Trophoblast cell (in vitro differentiated cells and primary cell): ENCODE measurements around the gene TAOK3.
A peak's percentile ranks its signal among the peaks of the same experiment; 100 is the strongest.
"Not testable (repeated sequence)": the region's sequence is repeated elsewhere in the genome, so short reads cannot be mapped to it uniquely, and the experiment has no call there.

Experiments used
- DNase-seq, 2 donors: peaks; one replicate each; pipeline ENCODE4 v3.0.0-alpha.2; 2016
- H2AFZ ChIP-seq: 2 replicates; pipeline ENCODE4 v1.6.1; 2013; ENCODE audit warnings: low read length, moderate library complexity, mild to moderate bottlenecking; ENCODE audit not compliant: insufficient read depth, poor library complexity
- H2AK5ac ChIP-seq: 2 replicates; pipeline ENCODE4 v1.6.1; 2013; ENCODE audit warnings: mild to moderate bottlenecking, low read length
- H2BK120ac ChIP-seq: 2 replicates; pipeline ENCODE4 v1.6.1; 2013; ENCODE audit warnings: low read length, mild to moderate bottlenecking, moderate library complexity; ENCODE audit not compliant: insufficient read depth, poor library complexity
- H2BK12ac ChIP-seq: 2 replicates; pipeline ENCODE4 v1.6.1; 2013; ENCODE audit warnings: mild to moderate bottlenecking, low read length, moderate library complexity
- H2BK5ac ChIP-seq: 2 replicates; pipeline ENCODE4 v1.6.1; 2013; ENCODE audit warnings: low read length, low read depth, moderate library complexity, mild to moderate bottlenecking; ENCODE audit not compliant: poor library complexity
- H3K14ac ChIP-seq: 2 replicates; pipeline ENCODE4 v1.6.1; 2013; ENCODE audit warnings: mild to moderate bottlenecking, low read length
- H3K18ac ChIP-seq: 2 replicates; pipeline ENCODE4 v1.6.1; 2013; ENCODE audit warnings: mild to moderate bottlenecking, low read length
- H3K23ac ChIP-seq: 2 replicates; pipeline ENCODE4 v1.6.1; 2013; ENCODE audit warnings: low read length
- H3K27ac ChIP-seq: 2 replicates; pipeline ENCODE4 v1.5.1; 2013; ENCODE audit warnings: low read depth, mild to moderate bottlenecking, inconsistent platforms, low read length, moderate library complexity
- H3K27me3 ChIP-seq: 2 replicates; pipeline ENCODE4 v1.6.1; 2013; ENCODE audit warnings: inconsistent platforms, mild to moderate bottlenecking, low read length, moderate library complexity; ENCODE audit not compliant: insufficient read depth
- H3K36me3 ChIP-seq, 2 experiments: 1 replicate in 1 of 2; 2 replicates in 1 of 2; pipeline ENCODE4 v1.6.1; 2013; ENCODE audit warnings: low read length in 2 of 2, mild to moderate bottlenecking in 2 of 2, moderate library complexity in 1 of 2; ENCODE audit not compliant: insufficient read depth in 2 of 2, control insufficient read depth in 1 of 2
- H3K4ac ChIP-seq: 2 replicates; pipeline ENCODE4 v1.6.1; 2013; ENCODE audit warnings: low read depth, mild to moderate bottlenecking, low read length, moderate library complexity
- H3K4me1 ChIP-seq, 2 experiments: 1 replicate in 1 of 2; 2 replicates in 1 of 2; pipeline ENCODE4 v1.6.1; 2013; ENCODE audit warnings: low read length in 2 of 2, mild to moderate bottlenecking in 2 of 2, moderate library complexity in 1 of 2; ENCODE audit not compliant: insufficient read depth in 2 of 2, control insufficient read depth in 1 of 2
- H3K4me2 ChIP-seq: 2 replicates; pipeline ENCODE4 v1.6.1; 2013; ENCODE audit warnings: inconsistent platforms, mild to moderate bottlenecking, low read length, moderate library complexity
- H3K4me3 ChIP-seq: 2 replicates; pipeline ENCODE4 v1.5.1; 2013; ENCODE audit warnings: mild to moderate bottlenecking, low read depth, low read length, inconsistent platforms
- H3K79me1 ChIP-seq: one replicate; pipeline ENCODE4 v1.6.1; 2013; ENCODE audit warnings: low read length
- H3K79me2 ChIP-seq: 2 replicates; pipeline ENCODE4 v1.6.1; 2013; ENCODE audit warnings: low read length, mild to moderate bottlenecking; ENCODE audit not compliant: control insufficient read depth, insufficient read depth, poor library complexity
- H3K9ac ChIP-seq: 2 replicates; pipeline ENCODE4 v1.6.1; 2013; ENCODE audit warnings: mild to moderate bottlenecking, low read length
- H3K9me3 ChIP-seq: 2 replicates; pipeline ENCODE4 v1.6.1; 2013; ENCODE audit warnings: low read depth, mild to moderate bottlenecking, control low read depth, inconsistent platforms, low read length; ENCODE audit not compliant: insufficient read depth
- H4K12ac ChIP-seq: 2 replicates; pipeline ENCODE4 v1.6.1; 2013; ENCODE audit warnings: low read depth, mild to moderate bottlenecking, low read length, moderate library complexity
- H4K8ac ChIP-seq: 2 replicates; pipeline ENCODE4 v1.6.1; 2013; ENCODE audit warnings: low read depth, mild to moderate bottlenecking, low read length, moderate library complexity
- H4K91ac ChIP-seq: one replicate; pipeline ENCODE4 v1.6.1; 2013; ENCODE audit warnings: low read depth, mild to moderate bottlenecking, low read length, moderate library complexity
- WGBS: extraction: QIAGEN DNeasy Blood & Tissue Kit; methylation state at CpG from one replicate; pipeline ENCODE4 v1.1.7; 2013; ENCODE audit warnings: missing lambda C conversion rate; ENCODE audit not compliant: insufficient read length, insufficient coverage; ENCODE audit errors: extremely low coverage; 5-methylcytosine and 5-hydroxymethylcytosine counted together

TAOK3 gene

GRCh38 chr12:118308006-118308405 is 64.7 kb downstream of the TAOK3 start:
- not testable (repeated sequence) for H3K27ac ChIP-seq, H3K4ac ChIP-seq, H3K23ac ChIP-seq, H2BK5ac ChIP-seq, H4K91ac ChIP-seq, H2AK5ac ChIP-seq, H2BK12ac ChIP-seq, H3K9me3 ChIP-seq, H3K36me3 ChIP-seq, H3K4me1 ChIP-seq, H2AFZ ChIP-seq, H4K12ac ChIP-seq, H3K18ac ChIP-seq, DNase-seq, H2BK120ac ChIP-seq, H3K27me3 ChIP-seq, H3K9ac ChIP-seq, H4K8ac ChIP-seq, H3K4me2 ChIP-seq, H3K14ac ChIP-seq, H3K4me3 ChIP-seq, H3K79me1 ChIP-seq, H3K79me2 ChIP-seq
- WGBS: no CpG with 5 or more reads among the region's 4 CpGs

- H3K27ac ChIP-seq: no peak overlapping the region
- WGBS: no CpG with 5 or more reads among the region's 8 CpGs
- no peak overlapping the region for H3K4me3 ChIP-seq
- H3K9me3 ChIP-seq: no peaks in the 10 kb centered on the region
- no peak overlapping the region for H4K91ac ChIP-seq
- H2AK5ac ChIP-seq: no peak overlapping the region
- H3K36me3 ChIP-seq: no peaks in the 10 kb centered on the region
- H3K9ac ChIP-seq: no peak overlapping the region
- H3K18ac ChIP-seq: no peak overlapping the region
- H3K79me2 ChIP-seq: no peaks in the 10 kb centered on the region
- no peaks in the 10 kb centered on the region for H3K27me3 ChIP-seq
- no peak overlapping the region for H2AFZ ChIP-seq
- no peak overlapping the region for H2BK120ac ChIP-seq
- no peak overlapping the region for H2BK12ac ChIP-seq
- peaks cover 0 to 2% of the 10 kb centered on the region in 2 experiments for H3K4me1 ChIP-seq
- H4K8ac ChIP-seq: no peak overlapping the region
- no peak overlapping the region for H3K4me2 ChIP-seq
- no peaks in the 10 kb centered on the region for H3K79me1 ChIP-seq
- H3K4ac ChIP-seq: no peak overlapping the region
- no peak overlapping the region for H3K23ac ChIP-seq
- no peak overlapping the region for H3K14ac ChIP-seq
- no peak overlapping the region for H4K12ac ChIP-seq
- H2BK5ac ChIP-seq: no peak overlapping the region
- DNase-seq: peak; percentile 54 to 84
Observed at GRCh38 chr12:118307069-118307954, 65.4 kb downstream of the TAOK3 start.

- no peak overlapping the region for H4K12ac ChIP-seq
- no peak for DNase-seq
- H4K91ac ChIP-seq: no peak overlapping the region
- no peak overlapping the region for H3K4me3 ChIP-seq
- no peak overlapping the region for H3K27ac ChIP-seq
- H3K4me1 ChIP-seq: peaks cover 0 to 2% of the 10 kb centered on the region in 2 experiments
- no peak overlapping the region for H3K18ac ChIP-seq
- no peak overlapping the region for H2AK5ac ChIP-seq
- no CpG with 5 or more reads among the region's 4 CpGs for WGBS
- H3K9ac ChIP-seq: no peak overlapping the region
- no peaks in the 10 kb centered on the region for H3K79me1 ChIP-seq
- no peak overlapping the region for H3K14ac ChIP-seq
- H3K4me2 ChIP-seq: no peak overlapping the region
- no peak overlapping the region for H2AFZ ChIP-seq
- H3K27me3 ChIP-seq: no peaks in the 10 kb centered on the region
- no peak overlapping the region for H2BK5ac ChIP-seq
- H3K79me2 ChIP-seq: no peaks in the 10 kb centered on the region
- H4K8ac ChIP-seq: no peak overlapping the region
- no peak overlapping the region for H2BK120ac ChIP-seq
- H3K23ac ChIP-seq: no peak overlapping the region
- no peaks in the 10 kb centered on the region for H3K36me3 ChIP-seq
- H3K4ac ChIP-seq: no peak overlapping the region
- H3K9me3 ChIP-seq: no peaks in the 10 kb centered on the region
- H2BK12ac ChIP-seq: no peak overlapping the region
Observed at GRCh38 chr12:118304093-118304492, 68.6 kb downstream of the TAOK3 start.

GRCh38 chr12:118302053-118302452 is 70.7 kb downstream of the TAOK3 start:
- no peaks in the 10 kb centered on the region for H3K79me1 ChIP-seq
- H2AFZ ChIP-seq: no peak overlapping the region
- no peak overlapping the region for H4K91ac ChIP-seq
- H2AK5ac ChIP-seq: no peak overlapping the region
- H3K27me3 ChIP-seq: no peaks in the 10 kb centered on the region
- no peak overlapping the region for H3K9ac ChIP-seq
- no peak overlapping the region for H3K4me3 ChIP-seq
- peak; percentile 77 to 85 for DNase-seq
- H4K8ac ChIP-seq: no peak overlapping the region
- H2BK5ac ChIP-seq: no peak overlapping the region
- H2BK12ac ChIP-seq: no peak overlapping the region
- H3K18ac ChIP-seq: no peak overlapping the region
- no peak overlapping the region for H3K14ac ChIP-seq
- no peak overlapping the region for H3K4me2 ChIP-seq
- no peak overlapping the region for H2BK120ac ChIP-seq
- H3K36me3 ChIP-seq: no peaks in the 10 kb centered on the region
- no peak overlapping the region for H4K12ac ChIP-seq
- no peaks in the 10 kb centered on the region for H3K9me3 ChIP-seq
- no peak overlapping the region for H3K4ac ChIP-seq
- no peak overlapping the region for H3K27ac ChIP-seq
- no peak overlapping the region for H3K23ac ChIP-seq
- no peaks in the 10 kb centered on the region for H3K79me2 ChIP-seq
- H3K4me1 ChIP-seq: no peaks in the 10 kb centered on the region
